ENCODE measurements around the gene BCAR1. TPM values are rescaled to one million over a fixed set of nuclear protein-coding genes. Genes with fewer than 3 reads are reported as not detected.

Gene BCAR1
- total RNA-seq, 1 donor, result 33.4 TPM

GRCh38 chr16:75264999-75265910 lies 13.8 kb upstream of the BCAR1 start:
- no peak for TF ChIP-seq CTCF (IDR thresholded peaks at IDR 0.05; ENCODE audit: insufficient read depth, low read length)
- DNase-seq (ENCODE audit: low read depth), result no peak
- H3K4me3 ChIP-seq (ENCODE audit: low read depth, low read length), result peak overlapping the region; percentile 84

GRCh38 chr16:75264457-75264998 lies 13.1 kb upstream of the BCAR1 start:
- no peak for TF ChIP-seq CTCF (IDR thresholded peaks at IDR 0.05; ENCODE audit: insufficient read depth, low read length)
- H3K4me3 ChIP-seq (ENCODE audit: low read depth, low read length), result peak overlapping the region; percentile 84
- DNase-seq (ENCODE audit: low read depth), result peak; percentile 57

- no peak for TF ChIP-seq CTCF (IDR thresholded peaks at IDR 0.05; ENCODE audit: insufficient read depth, low read length)
- H3K4me3 ChIP-seq (ENCODE audit: low read depth, low read length), result peak overlapping the region; percentile 84
- DNase-seq (ENCODE audit: low read depth), result peak; percentile 15
Measured at GRCh38 chr16:75263963-75264445, 12.6 kb upstream of the BCAR1 start.

GRCh38 chr16:75263291-75263962 lies 12.0 kb upstream of the BCAR1 start:
- TF ChIP-seq CTCF (IDR thresholded peaks at IDR 0.05; ENCODE audit: insufficient read depth, low read length), result no peak
- peak overlapping the region; percentile 84 for H3K4me3 ChIP-seq (ENCODE audit: low read depth, low read length)
- peak; percentile 22 for DNase-seq (ENCODE audit: low read depth)

- H3K4me3 ChIP-seq (ENCODE audit: low read depth, low read length), result peak overlapping the region; percentile 84
- TF ChIP-seq CTCF (IDR thresholded peaks at IDR 0.05; ENCODE audit: insufficient read depth, low read length), result no peak
- DNase-seq (ENCODE audit: low read depth), result no peak
Measured at GRCh38 chr16:75262800-75263127, 11.3 kb upstream of the BCAR1 start.

- TF ChIP-seq CTCF (IDR thresholded peaks at IDR 0.05; ENCODE audit: insufficient read depth, low read length), result no peak
- peak overlapping the region; percentile 17 for H3K4me3 ChIP-seq (ENCODE audit: low read depth, low read length)
- DNase-seq (ENCODE audit: low read depth), result peak; percentile 44
Measured at GRCh38 chr16:75262104-75262799, 10.8 kb upstream of the BCAR1 start.

All from fibroblast of the aortic adventitia (primary cell).